Measurements from ENCODE around the gene DOCK8.
"Not testable (repeated sequence)": the region's sequence is repeated elsewhere in the genome, so short reads cannot be mapped to it uniquely, and the experiment has no call there.

The DOCK8 gene

GRCh38 chr9:214648-215493, at the start of gene DOCK8:
TSS of gene DOCK8 (plus strand) at chr9:214865. CDS start at chr9:214977, 112 bp downstream.
- Mint-ChIP-seq H3K4me1 (ENCODE audit: low read depth) (peaks cover 17% of the 10 kb centered on the region), H3K9me3 (no peaks in the 10 kb centered on the region), H3K4me3 (peak within 1 kb of the TSS; percentile 76), H3K27me3 (peaks cover 4% of the 10 kb centered on the region), H3K36me3 (ENCODE audit: low read depth) (no peaks in the 10 kb centered on the region), H3K27ac (no peak within 1 kb of the TSS)

- H3K4me3 Mint-ChIP-seq; H3K27me3 Mint-ChIP-seq; H3K9me3 Mint-ChIP-seq; H3K36me3 Mint-ChIP-seq (ENCODE audit: low read depth); H3K27ac Mint-ChIP-seq; H3K4me1 Mint-ChIP-seq (ENCODE audit: low read depth): not testable (repeated sequence)
Measured at GRCh38 chr9:169757-170156, 44.9 kb upstream of the DOCK8 start.

GRCh38 chr9:178140-178825, 36.4 kb upstream of the DOCK8 start:
- Mint-ChIP-seq H3K27ac (peak overlapping the region; percentile 94), H3K4me3 (peak overlapping the region; percentile 91)
- H3K4me1 Mint-ChIP-seq (ENCODE audit: low read depth); H3K36me3 Mint-ChIP-seq (ENCODE audit: low read depth); H3K9me3 Mint-ChIP-seq; H3K27me3 Mint-ChIP-seq: not testable (repeated sequence)

- peak within 1 kb of the TSS; percentile 94 for H3K27ac Mint-ChIP-seq
- H3K27me3 Mint-ChIP-seq, H3K9me3 Mint-ChIP-seq: not testable (repeated sequence)
Measured at GRCh38 chr9:178970-179383, 35.7 kb upstream of the DOCK8 start, which contains the start of gene ZNG1A. TSS of gene ZNG1A (minus strand) at chr9:179056. CDS start at chr9:178969, 87 bp downstream.

GRCh38 chr9:199601-200000, 15.1 kb upstream of the DOCK8 start:
- not testable (repeated sequence) for H3K4me3 Mint-ChIP-seq; H3K27me3 Mint-ChIP-seq; H3K27ac Mint-ChIP-seq; H3K36me3 Mint-ChIP-seq (ENCODE audit: low read depth); H3K9me3 Mint-ChIP-seq; H3K4me1 Mint-ChIP-seq (ENCODE audit: low read depth)

More at GRCh38 chr9:178970-179383, 35.7 kb upstream of the DOCK8 start, which contains the start of gene ZNG1A:
- not testable (repeated sequence) for H3K36me3 Mint-ChIP-seq (ENCODE audit: low read depth); H3K4me1 Mint-ChIP-seq (ENCODE audit: low read depth)
- peak within 1 kb of the TSS; percentile 91 for H3K4me3 Mint-ChIP-seq

- no peak overlapping the region for H3K27ac Mint-ChIP-seq
- peaks cover 4% of the 10 kb centered on the region for H3K9me3 Mint-ChIP-seq
- H3K4me1 Mint-ChIP-seq (ENCODE audit: low read depth): no peaks in the 10 kb centered on the region
- H3K27me3 Mint-ChIP-seq: no peaks in the 10 kb centered on the region
- no peak overlapping the region for H3K4me3 Mint-ChIP-seq
- no peaks in the 10 kb centered on the region for H3K36me3 Mint-ChIP-seq (ENCODE audit: low read depth)
Measured at GRCh38 chr9:206481-206880, 8.2 kb upstream of the DOCK8 start.

GRCh38 chr9:209143-209758, 5.4 kb upstream of the DOCK8 start:
- H3K27ac Mint-ChIP-seq: no peak overlapping the region
- H3K9me3 Mint-ChIP-seq: peaks cover 4% of the 10 kb centered on the region
- H3K36me3 Mint-ChIP-seq (ENCODE audit: low read depth): no peaks in the 10 kb centered on the region
- H3K4me1 Mint-ChIP-seq (ENCODE audit: low read depth): peaks cover 2% of the 10 kb centered on the region
- no peaks in the 10 kb centered on the region for H3K27me3 Mint-ChIP-seq
- no peak overlapping the region for H3K4me3 Mint-ChIP-seq

GRCh38 chr9:211036-211435, 3.6 kb upstream of the DOCK8 start:
- H3K9me3 Mint-ChIP-seq: peaks cover 4% of the 10 kb centered on the region
- no peak overlapping the region for H3K4me3 Mint-ChIP-seq
- H3K27ac Mint-ChIP-seq: no peak overlapping the region
- H3K36me3 Mint-ChIP-seq (ENCODE audit: low read depth): no peaks in the 10 kb centered on the region
- H3K4me1 Mint-ChIP-seq (ENCODE audit: low read depth): peaks cover 10% of the 10 kb centered on the region
- H3K27me3 Mint-ChIP-seq: peaks cover 4% of the 10 kb centered on the region

GRCh38 chr9:211557-211956, 3.1 kb upstream of the DOCK8 start:
- peaks cover 3% of the 10 kb centered on the region for H3K9me3 Mint-ChIP-seq
- H3K36me3 Mint-ChIP-seq (ENCODE audit: low read depth): no peaks in the 10 kb centered on the region
- no peak overlapping the region for H3K27ac Mint-ChIP-seq
- H3K27me3 Mint-ChIP-seq: peaks cover 4% of the 10 kb centered on the region
- H3K4me3 Mint-ChIP-seq: no peak overlapping the region
- peaks cover 13% of the 10 kb centered on the region for H3K4me1 Mint-ChIP-seq (ENCODE audit: low read depth)

- no peaks in the 10 kb centered on the region for H3K9me3 Mint-ChIP-seq
- H3K27me3 Mint-ChIP-seq: peaks cover 4% of the 10 kb centered on the region
- no peaks in the 10 kb centered on the region for H3K36me3 Mint-ChIP-seq (ENCODE audit: low read depth)
- H3K4me1 Mint-ChIP-seq (ENCODE audit: low read depth): peaks cover 17% of the 10 kb centered on the region
- no peak overlapping the region for H3K4me3 Mint-ChIP-seq
- H3K27ac Mint-ChIP-seq: no peak overlapping the region
Measured at GRCh38 chr9:212297-212696, 2.4 kb upstream of the DOCK8 start.

- not testable (repeated sequence) for H3K36me3 Mint-ChIP-seq (ENCODE audit: low read depth); H3K9me3 Mint-ChIP-seq; H3K27me3 Mint-ChIP-seq; H3K27ac Mint-ChIP-seq
- Mint-ChIP-seq H3K4me3 (peak overlapping the region; percentile 76), H3K4me1 (ENCODE audit: low read depth) (peaks cover 17% of the 10 kb centered on the region)
Measured at GRCh38 chr9:213901-214300, 764 bp upstream of the DOCK8 start.

- Mint-ChIP-seq H3K9me3 (no peaks in the 10 kb centered on the region), H3K27me3 (peaks cover 4% of the 10 kb centered on the region), H3K4me3 (peak overlapping the region; percentile 76), H3K4me1 (ENCODE audit: low read depth) (peaks cover 17% of the 10 kb centered on the region), H3K36me3 (ENCODE audit: low read depth) (no peaks in the 10 kb centered on the region), H3K27ac (no peak overlapping the region)
Measured at GRCh38 chr9:214351-214647, 366 bp upstream of the DOCK8 start.

GRCh38 chr9:215631-216155, 1.0 kb downstream of the DOCK8 start:
- peak overlapping the region; percentile 76 for H3K4me3 Mint-ChIP-seq
- H3K27me3 Mint-ChIP-seq: peaks cover 4% of the 10 kb centered on the region
- H3K9me3 Mint-ChIP-seq: no peaks in the 10 kb centered on the region
- peaks cover 17% of the 10 kb centered on the region for H3K4me1 Mint-ChIP-seq (ENCODE audit: low read depth)
- no peak overlapping the region for H3K27ac Mint-ChIP-seq
- no peaks in the 10 kb centered on the region for H3K36me3 Mint-ChIP-seq (ENCODE audit: low read depth)

- peaks cover 18% of the 10 kb centered on the region for H3K4me1 Mint-ChIP-seq (ENCODE audit: low read depth)
- no peak overlapping the region for H3K27ac Mint-ChIP-seq
- H3K27me3 Mint-ChIP-seq: peaks cover 4% of the 10 kb centered on the region
- H3K4me3 Mint-ChIP-seq: peak overlapping the region; percentile 4
- H3K36me3 Mint-ChIP-seq (ENCODE audit: low read depth): no peaks in the 10 kb centered on the region
- H3K9me3 Mint-ChIP-seq: no peaks in the 10 kb centered on the region
Measured at GRCh38 chr9:216866-217265, 2.2 kb downstream of the DOCK8 start.

- Mint-ChIP-seq H3K9me3 (no peaks in the 10 kb centered on the region), H3K4me3 (no peak overlapping the region), H3K4me1 (ENCODE audit: low read depth) (peaks cover 29% of the 10 kb centered on the region), H3K27ac (no peak overlapping the region), H3K27me3 (peaks cover 4% of the 10 kb centered on the region), H3K36me3 (ENCODE audit: low read depth) (no peaks in the 10 kb centered on the region)
Measured at GRCh38 chr9:217950-218349, 3.3 kb downstream of the DOCK8 start.
